M059J (cell line): ENCODE data around the gene VWCE. TPM values are rescaled to one million over a fixed set of nuclear protein-coding genes. Genes with fewer than 3 reads are reported as not detected.
"Not testable (repeated sequence)": the region's sequence is repeated elsewhere in the genome, so short reads cannot be mapped to it uniquely, and the experiment has no call there.

Experiments
- DNase-seq: peaks from one replicate; pipeline ENCODE4 v3.0.0-alpha.2; 2012; ENCODE audit warnings: low read depth
- total RNA-seq: library from RNA; depleted of rRNA; stranded (reverse); fragments of >200 nt; shearing (Covaris generic); gene quantifications from 2 replicates; pipeline ENCODE4 v1.2.3, GENCODE V29; 2014

VWCE gene
- total RNA-seq, 1 experiment from 2014 or later, result not detected

- not testable (repeated sequence) for DNase-seq
Measured at GRCh38 chr11:61252332-61252731, 42.8 kb downstream of the VWCE start.

- not testable (repeated sequence) for DNase-seq
Measured at GRCh38 chr11:61250796-61251765, 44.0 kb downstream of the VWCE start.

GRCh38 chr11:61249201-61249600 is 45.9 kb downstream of the VWCE start:
- DNase-seq, result not testable (repeated sequence)

GRCh38 chr11:61248071-61248470 is 47.0 kb downstream of the VWCE start:
- DNase-seq, result not testable (repeated sequence)

GRCh38 chr11:61245284-61245964 is 49.7 kb downstream of the VWCE start:
- DNase-seq, result not testable (repeated sequence)

- DNase-seq, result not testable (repeated sequence)
Measured at GRCh38 chr11:61241526-61241925, 53.6 kb downstream of the VWCE start.

- not testable (repeated sequence) for DNase-seq
Measured at GRCh38 chr11:61240875-61241274, 54.2 kb downstream of the VWCE start, which contains the start of gene PGA5. TSS of gene PGA5 (plus strand) at chr11:61241175. CDS start at chr11:61241227, 52 bp downstream.

GRCh38 chr11:61240288-61240687 is 54.8 kb downstream of the VWCE start:
- not testable (repeated sequence) for DNase-seq

GRCh38 chr11:61237130-61237529 is 58.0 kb downstream of the VWCE start:
- DNase-seq, result not testable (repeated sequence)

GRCh38 chr11:61232548-61233145 is 62.5 kb downstream of the VWCE start:
- not testable (repeated sequence) for DNase-seq

- not testable (repeated sequence) for DNase-seq
Measured at GRCh38 chr11:61231585-61231984, 63.5 kb downstream of the VWCE start.

- DNase-seq, result not testable (repeated sequence)
Measured at GRCh38 chr11:61231033-61231432, 64.1 kb downstream of the VWCE start.

- not testable (repeated sequence) for DNase-seq
Measured at GRCh38 chr11:61229458-61229857, 65.7 kb downstream of the VWCE start.

GRCh38 chr11:61226457-61227137 is 68.5 kb downstream of the VWCE start:
- DNase-seq, result not testable (repeated sequence)

- DNase-seq, result not testable (repeated sequence)
Measured at GRCh38 chr11:61222692-61223091, 72.4 kb downstream of the VWCE start.

- not testable (repeated sequence) for DNase-seq
Measured at GRCh38 chr11:61222047-61222446, 73.1 kb downstream of the VWCE start, which contains the start of gene PGA4. TSS of gene PGA4 (plus strand) at chr11:61222347. CDS start at chr11:61222401, 54 bp downstream.

- not testable (repeated sequence) for DNase-seq
Measured at GRCh38 chr11:61219016-61219415, 76.1 kb downstream of the VWCE start.

- DNase-seq, result not testable (repeated sequence)
Measured at GRCh38 chr11:61218306-61218705, 76.8 kb downstream of the VWCE start.

GRCh38 chr11:61213711-61214324 is 81.3 kb downstream of the VWCE start:
- DNase-seq, result not testable (repeated sequence)

- not testable (repeated sequence) for DNase-seq
Measured at GRCh38 chr11:61212202-61212601, 82.9 kb downstream of the VWCE start.
